Stimulated activated CD4-positive, alpha-beta T cell treated with anti-CD3 and anti-CD28 coated beads, Interleukin-1b, Interleukin-23, amount 100 ng/mL, for 24 hours (primary cell): ENCODE data around the gene AHRR.

Source experiments
- DNase-seq, 4 experiments: peaks; one replicate each; pipeline ENCODE4 v3.0.0-alpha.2; 2020; ENCODE audit warnings: low read depth in 4 of 4, low spot score in 1 of 4

The AHRR gene

GRCh38 chr5:454936-455335, 133.4 kb downstream of the AHRR start:
- DNase-seq = no peak

GRCh38 chr5:455806-456205, 134.3 kb downstream of the AHRR start:
- DNase-seq = no peak

- no peak for DNase-seq
Measured at GRCh38 chr5:456351-457194, 135.1 kb downstream of the AHRR start.

GRCh38 chr5:457195-457961, 135.9 kb downstream of the AHRR start:
- DNase-seq = no peak

GRCh38 chr5:458547-459353, 137.2 kb downstream of the AHRR start:
- peak in 3 of 4 experiments; percentile 44 to 72 (median 67) for DNase-seq

GRCh38 chr5:459562-460272, 138.2 kb downstream of the AHRR start:
- DNase-seq = no peak

- DNase-seq = no peak
Measured at GRCh38 chr5:460273-460625, 138.7 kb downstream of the AHRR start.

GRCh38 chr5:462051-462481, 140.6 kb downstream of the AHRR start:
- no peak for DNase-seq

GRCh38 chr5:463301-463700, 141.8 kb downstream of the AHRR start:
- DNase-seq = no peak

- peak in 2 of 4 experiments; percentile 42 to 50 for DNase-seq
Measured at GRCh38 chr5:463952-464351, 142.4 kb downstream of the AHRR start.

GRCh38 chr5:464446-464842, 142.9 kb downstream of the AHRR start:
- DNase-seq = no peak

GRCh38 chr5:464843-465590, 143.5 kb downstream of the AHRR start:
- DNase-seq = no peak

GRCh38 chr5:465591-466403, 144.3 kb downstream of the AHRR start:
- no peak for DNase-seq

- no peak for DNase-seq
Measured at GRCh38 chr5:466661-467310, 145.3 kb downstream of the AHRR start.

GRCh38 chr5:468401-468800, 146.9 kb downstream of the AHRR start:
- no peak for DNase-seq

GRCh38 chr5:469752-470483, 148.4 kb downstream of the AHRR start:
- DNase-seq = no peak

GRCh38 chr5:470961-471749, 149.6 kb downstream of the AHRR start:
- no peak for DNase-seq

- no peak for DNase-seq
Measured at GRCh38 chr5:471750-472058, 150.2 kb downstream of the AHRR start.
